Measurements from ENCODE around the gene ITPR1. TPM values are rescaled to one million over a fixed set of nuclear protein-coding genes. Genes with fewer than 3 reads are reported as not detected.

The ITPR1 gene
- total and polyA plus RNA-seq, 2 of the 4 experiments (the other 2 are of a cell fraction) = 1.8 to 5.7 TPM

DNA sequence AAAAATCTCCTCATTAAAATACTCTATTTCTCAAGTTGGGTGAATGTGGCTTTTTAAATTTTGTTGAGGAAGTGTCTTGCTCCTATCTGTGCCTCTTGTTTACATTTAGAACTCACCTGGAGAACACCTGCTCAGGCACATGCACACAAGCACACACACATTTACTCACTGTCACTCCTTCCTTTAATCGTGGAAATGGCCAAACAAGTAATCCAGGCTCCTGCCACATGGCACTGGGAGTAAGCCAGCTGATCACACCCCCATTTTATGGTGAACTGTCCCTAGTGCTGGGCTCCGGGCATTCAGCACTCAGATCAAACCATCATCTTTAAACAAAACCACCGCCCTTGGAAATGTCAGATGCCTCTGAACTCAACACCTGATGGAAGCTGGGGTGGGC, 281.4 kb downstream of the ITPR1 start:
- no peaks in the 10 kb centered on the region for H3K36me3 ChIP-seq (ENCODE audit: control insufficient read depth, insufficient read depth, low read length)
- H3K4me2 ChIP-seq (ENCODE audit: low read depth, low read length) = no peak overlapping the region
- H2AK9ac ChIP-seq (replicated peaks; ENCODE audit: low read depth, low read length, poor library complexity) = no peak overlapping the region
- no peak overlapping the region for H2BK15ac ChIP-seq (ENCODE audit: low read depth, low read length)
- H3K9me1 ChIP-seq (ENCODE audit: insufficient read depth, low read length) = no peaks in the 10 kb centered on the region
- no peak overlapping the region for H3K9ac ChIP-seq (ENCODE audit: low read depth, low read length)
- H3K79me1 ChIP-seq (ENCODE audit: low read depth in 1 of 2, low read length in 2 of 2) = no peaks in the 10 kb centered on the region
- H3K9me3 ChIP-seq (ENCODE audit: control insufficient read depth, insufficient read depth, low read length) = no peaks in the 10 kb centered on the region
- intact Hi-C loops (cut with micrococcal nuclease) = no loop called here
- no peak overlapping the region for H3K56ac ChIP-seq (ENCODE audit: extremely low read depth, insufficient read depth, low read length)
- no peaks in the 10 kb centered on the region for H3K27me3 ChIP-seq (ENCODE audit: control insufficient read depth, insufficient read depth, low read length)
- H4K8ac ChIP-seq (ENCODE audit: low read depth in 2 of 2, low read length in 2 of 2) = no peak overlapping the region
- H2BK120ac ChIP-seq (ENCODE audit: low read depth, low read length) = no peak overlapping the region
- no peaks in the 10 kb centered on the region for H4K20me1 ChIP-seq (ENCODE audit: insufficient read depth, low read length)
- H3K18ac ChIP-seq (ENCODE audit: low read depth, low read length) = no peak overlapping the region
- ChIA-PET POLR2A (ENCODE audit: unreplicated experiment) (no interaction called here), CTCF (no interaction called here)
- H2AFZ ChIP-seq (replicated peaks; ENCODE audit: low read length, poor library complexity) = no peak overlapping the region
- no peak overlapping the region for H2AK5ac ChIP-seq (ENCODE audit: low read depth, low read length)
- no peak overlapping the region for H4K91ac ChIP-seq (ENCODE audit: insufficient read depth, low read depth, low read length)
- H3K4ac ChIP-seq (ENCODE audit: low read depth, low read length) = no peak overlapping the region
- peaks cover 4% of the 10 kb centered on the region; the same call in 1 of the 2 replicates for H3K4me1 ChIP-seq (ENCODE audit: control insufficient read depth, insufficient read depth, low read length)
- WGBS, 2 experiments (ENCODE audit: extremely low coverage in 2 of 2, insufficient read length in 1 of 2) = 80% methylated on average over 1 of the region's 3 CpGs; no CpG with 5 or more reads in 1 of the 2 experiments
- no peak for DNase-seq
- H2BK20ac ChIP-seq (ENCODE audit: low read depth, low read length) = no peak overlapping the region
- in situ Hi-C loops (cut with MboI; ENCODE audit: low sequenced_read_pairs) = no loop called here
- TF ChIP-seq NFE2L2 (IDR thresholded peaks at IDR 0.05; ENCODE audit: low read depth, low read length) (no peak), SMC3 (IDR thresholded peaks at IDR 0.05; ENCODE audit: low read depth, low read length) (no peak), RCOR1 (IDR thresholded peaks at IDR 0.05; ENCODE audit: insufficient replicate concordance, low read length) (no peak), RFX5 (IDR thresholded peaks at IDR 0.05; ENCODE audit: low read depth, low read length) (no peak), MAFK (IDR thresholded peaks at IDR 0.05; ENCODE audit: low read depth, low read length) (no peak)
- TF ChIP-seq, protein P1, sequence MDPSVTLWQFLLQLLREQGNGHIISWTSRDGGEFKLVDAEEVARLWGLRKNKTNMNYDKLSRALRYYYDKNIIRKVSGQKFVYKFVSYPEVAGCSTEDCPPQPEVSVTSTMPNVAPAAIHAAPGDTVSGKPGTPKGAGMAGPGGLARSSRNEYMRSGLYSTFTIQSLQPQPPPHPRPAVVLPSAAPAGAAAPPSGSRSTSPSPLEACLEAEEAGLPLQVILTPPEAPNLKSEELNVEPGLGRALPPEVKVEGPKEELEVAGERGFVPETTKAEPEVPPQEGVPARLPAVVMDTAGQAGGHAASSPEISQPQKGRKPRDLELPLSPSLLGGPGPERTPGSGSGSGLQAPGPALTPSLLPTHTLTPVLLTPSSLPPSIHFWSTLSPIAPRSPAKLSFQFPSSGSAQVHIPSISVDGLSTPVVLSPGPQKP (IDR thresholded peaks at IDR 0.05; ENCODE audit: borderline replicate concordance, low read depth, low read length) = no peak
- no peak overlapping the region for H3K14ac ChIP-seq (replicated peaks; ENCODE audit: low read depth, low read length)
- dilution Hi-C loops (cut with HindIII; ENCODE audit: low sequenced_read_pairs, unreplicated experiment) = no loop called here
- H3K27ac ChIP-seq (ENCODE audit: insufficient read depth, low read length) = no peak overlapping the region
- H3K23ac ChIP-seq (ENCODE audit: low read depth, low read length) = no peak overlapping the region
- no peak overlapping the region for H2BK5ac ChIP-seq (ENCODE audit: low read depth, low read length, poor library complexity, severe bottlenecking)
- no peak for ATAC-seq (ENCODE audit: low read depth)
- BruUV-seq (replicated peaks) = no TSS peak
- no peak overlapping the region for H4K5ac ChIP-seq (ENCODE audit: low read depth, low read length)
- H3K4me3 ChIP-seq (ENCODE audit: insufficient read depth, low read depth, low read length) = no peak overlapping the region
